HFF-Myc (cell line): ENCODE results near the gene HABP2.

Experiments used
- DNase-seq: peaks from one replicate; pipeline ENCODE4 v3.0.0-alpha.2; 2011; ENCODE audit warnings: low read depth; ENCODE audit errors: extremely low read depth
- H3K4me3 ChIP-seq: replicated peaks from 2 replicates; pipeline ENCODE4 v1.5.1; 2011; ENCODE audit warnings: low read depth, mild to moderate bottlenecking, control low read depth, low read length
- TF ChIP-seq, protein P1 (sequence below): IDR thresholded peaks from 2 replicates; pipeline ENCODE4 v1.5.1; 2012; ENCODE audit warnings: mild to moderate bottlenecking, low read depth, low read length, control low read depth; ENCODE audit errors: missing control alignments

HABP2 gene

DNA sequence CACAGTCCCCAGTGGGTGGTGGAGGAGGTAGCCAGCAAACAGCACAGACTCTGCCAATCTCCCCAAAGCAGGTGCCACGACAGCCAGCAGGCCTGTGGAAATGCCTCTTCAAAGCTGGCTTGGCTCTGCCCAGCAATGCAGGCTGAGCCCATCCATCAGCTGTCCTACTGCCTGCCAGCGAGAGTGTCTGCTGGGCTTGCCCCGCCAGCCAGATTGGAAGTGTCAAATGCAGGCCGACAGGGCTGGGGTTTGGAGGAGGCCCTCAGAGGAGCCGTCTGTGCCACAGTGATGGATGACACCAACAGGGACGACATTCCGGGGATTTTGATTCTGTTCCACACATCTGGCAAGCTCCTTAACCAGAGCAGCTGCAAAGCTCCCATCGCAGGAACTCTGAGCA is 16.7 kb downstream of the HABP2 start:
- DNase-seq, result no peak
- TF ChIP-seq, protein P1, sequence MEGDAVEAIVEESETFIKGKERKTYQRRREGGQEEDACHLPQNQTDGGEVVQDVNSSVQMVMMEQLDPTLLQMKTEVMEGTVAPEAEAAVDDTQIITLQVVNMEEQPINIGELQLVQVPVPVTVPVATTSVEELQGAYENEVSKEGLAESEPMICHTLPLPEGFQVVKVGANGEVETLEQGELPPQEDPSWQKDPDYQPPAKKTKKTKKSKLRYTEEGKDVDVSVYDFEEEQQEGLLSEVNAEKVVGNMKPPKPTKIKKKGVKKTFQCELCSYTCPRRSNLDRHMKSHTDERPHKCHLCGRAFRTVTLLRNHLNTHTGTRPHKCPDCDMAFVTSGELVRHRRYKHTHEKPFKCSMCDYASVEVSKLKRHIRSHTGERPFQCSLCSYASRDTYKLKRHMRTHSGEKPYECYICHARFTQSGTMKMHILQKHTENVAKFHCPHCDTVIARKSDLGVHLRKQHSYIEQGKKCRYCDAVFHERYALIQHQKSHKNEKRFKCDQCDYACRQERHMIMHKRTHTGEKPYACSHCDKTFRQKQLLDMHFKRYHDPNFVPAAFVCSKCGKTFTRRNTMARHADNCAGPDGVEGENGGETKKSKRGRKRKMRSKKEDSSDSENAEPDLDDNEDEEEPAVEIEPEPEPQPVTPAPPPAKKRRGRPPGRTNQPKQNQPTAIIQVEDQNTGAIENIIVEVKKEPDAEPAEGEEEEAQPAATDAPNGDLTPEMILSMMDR, result no peak
- no peak overlapping the region for H3K4me3 ChIP-seq

DNA sequence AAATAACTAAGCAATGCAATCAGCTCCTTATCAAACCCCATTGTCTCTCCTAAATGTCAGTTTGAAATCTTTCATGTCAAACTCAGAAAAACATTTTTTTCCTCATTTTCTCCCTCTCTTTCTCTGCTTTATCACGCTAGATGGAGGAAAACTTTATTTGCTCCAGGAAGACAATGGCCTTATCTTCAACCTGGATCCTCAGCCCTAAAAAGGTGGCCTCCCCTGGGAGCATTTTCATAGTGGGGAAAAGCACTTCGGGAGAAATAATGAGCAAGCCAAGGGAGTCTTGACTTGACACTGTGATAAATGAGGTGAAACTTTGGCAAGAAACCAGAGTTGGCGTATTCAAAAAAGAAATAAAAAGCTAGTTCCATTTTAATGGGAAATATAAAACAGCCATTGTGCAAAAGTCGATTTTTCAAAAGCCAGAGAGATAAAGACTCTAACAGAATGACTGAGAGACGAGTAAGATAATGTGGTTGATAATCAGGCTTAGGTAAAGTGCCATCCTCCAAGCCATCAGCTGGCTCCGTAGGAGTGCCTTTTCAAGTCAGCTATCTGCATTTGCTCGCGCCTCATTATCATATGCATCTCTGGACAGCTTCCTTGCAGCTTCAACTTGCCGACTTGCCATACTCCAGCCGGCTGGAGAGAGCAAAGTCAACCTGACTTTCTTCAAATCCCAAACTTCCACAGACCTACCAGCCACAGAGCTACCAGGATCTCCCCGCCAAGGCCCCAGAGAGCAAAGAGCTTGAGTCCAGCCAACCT is 19.9 kb downstream of the HABP2 start:
- TF ChIP-seq, protein P1, result no peak
- H3K4me3 ChIP-seq, result no peak overlapping the region
- no peak for DNase-seq

DNA sequence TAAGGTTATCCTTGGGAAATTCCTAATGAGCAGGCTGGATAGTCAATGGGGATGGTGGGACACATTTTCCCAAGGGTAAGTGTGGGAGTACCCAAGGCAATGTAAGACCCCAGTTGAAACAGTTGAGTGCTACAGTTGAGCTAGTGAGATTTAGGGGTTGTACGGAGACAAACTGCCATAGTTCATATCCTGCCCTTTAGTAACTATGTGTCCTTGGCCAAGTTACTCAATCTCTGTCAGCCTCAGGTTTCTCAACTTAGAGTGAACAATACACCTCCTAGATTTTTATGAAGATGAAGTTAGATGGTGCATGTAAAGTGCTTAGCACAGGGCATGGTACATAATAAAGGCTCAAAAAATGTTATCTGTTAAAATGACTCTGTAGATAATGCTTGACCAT is 20.5 kb downstream of the HABP2 start:
- TF ChIP-seq, protein P1, result no peak
- H3K4me3 ChIP-seq, result no peak overlapping the region
- no peak for DNase-seq

DNA sequence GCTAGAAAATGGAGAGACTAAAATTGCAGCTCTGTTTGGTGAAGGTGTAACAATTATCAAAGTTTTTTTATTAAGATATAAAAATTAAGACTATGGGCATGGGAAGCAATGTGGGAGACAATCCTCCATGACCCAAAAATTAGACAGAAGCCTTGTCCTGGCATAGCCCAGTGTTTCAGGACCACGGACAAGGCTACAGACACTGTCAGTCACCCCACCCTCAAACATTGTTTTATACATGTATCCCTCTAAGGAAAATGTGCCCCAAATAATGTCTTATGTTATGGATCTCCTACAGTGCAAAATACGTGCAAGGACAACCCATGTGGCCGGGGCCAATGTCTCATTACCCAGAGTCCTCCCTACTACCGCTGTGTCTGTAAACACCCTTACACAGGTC is 24.0 kb downstream of the HABP2 start:
- TF ChIP-seq, protein P1, result no peak
- DNase-seq, result no peak
- no peak overlapping the region for H3K4me3 ChIP-seq

DNA sequence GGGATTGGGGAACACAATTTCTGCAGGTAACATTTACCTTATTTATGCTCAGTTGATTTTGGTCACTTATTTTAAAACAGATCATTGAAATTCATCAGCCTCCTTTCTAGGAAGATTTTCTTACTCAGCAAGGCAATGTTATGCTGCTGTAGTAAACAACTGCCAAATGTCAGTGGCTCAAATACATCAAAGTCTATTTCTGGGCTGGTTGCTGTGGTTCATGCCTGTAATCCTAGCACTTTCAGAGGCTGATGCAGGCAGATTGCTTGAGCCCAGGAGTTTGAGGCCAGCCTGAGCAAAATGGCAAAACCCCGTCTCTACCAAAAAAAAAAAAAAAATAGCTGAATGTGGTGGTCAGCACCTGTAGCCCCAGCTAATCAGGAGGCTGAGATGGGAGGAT is 25.9 kb downstream of the HABP2 start:
- H3K4me3 ChIP-seq, result no peak overlapping the region
- no peak for DNase-seq
- TF ChIP-seq, protein P1, result no peak

DNA sequence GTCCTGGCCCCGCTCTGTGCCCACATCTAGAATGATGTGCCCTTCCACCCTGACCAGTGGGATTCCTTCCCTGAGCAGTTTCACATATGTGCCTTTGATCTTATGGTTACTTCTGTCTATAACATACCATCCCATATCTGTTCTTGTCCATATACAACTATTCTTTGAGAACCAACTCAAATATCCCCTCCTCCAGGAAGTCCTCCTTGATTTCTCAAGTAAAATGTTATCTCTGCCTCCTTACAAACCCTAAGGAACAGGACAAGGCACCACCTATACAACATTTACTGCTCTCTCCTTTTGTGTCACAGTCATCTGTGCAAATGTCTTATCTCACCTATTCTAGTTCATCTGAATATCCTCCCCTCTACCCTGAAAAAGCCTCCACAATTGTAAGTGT is 28.2 kb downstream of the HABP2 start:
- TF ChIP-seq, protein P1, result no peak
- H3K4me3 ChIP-seq, result no peak overlapping the region
- no peak for DNase-seq

DNA sequence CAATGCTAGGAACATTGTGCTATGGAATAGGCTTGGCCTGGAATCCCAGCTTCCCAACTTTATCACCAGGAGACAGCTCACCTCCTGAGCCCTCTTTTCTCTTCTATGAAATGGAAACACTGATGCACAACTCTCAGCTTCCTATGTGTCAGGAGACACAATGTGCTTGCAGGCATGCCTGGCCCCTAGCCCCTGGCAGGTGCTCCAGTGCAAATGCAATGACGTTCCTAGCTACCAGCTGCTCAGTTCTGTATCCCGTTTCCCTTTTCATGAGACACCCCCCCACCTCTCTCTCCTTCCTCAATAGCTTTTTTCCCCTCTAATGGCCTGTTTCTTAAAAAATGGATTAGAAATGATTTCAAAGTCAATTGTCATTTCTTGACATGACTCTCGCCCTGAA is 30.7 kb downstream of the HABP2 start:
- no peak overlapping the region for H3K4me3 ChIP-seq

More for the DNA sequence above, 30.7 kb downstream of the HABP2 start:
- DNase-seq, result no peak
- TF ChIP-seq, protein P1, result no peak
